IPS-18c (cell line): ENCODE data around the gene DEFB124.
"Not testable (repeated sequence)": the region's sequence is repeated elsewhere in the genome, so short reads cannot be mapped to it uniquely, and the experiment has no call there.

ENCODE experiments used
- H3K4me3 ChIP-seq: 2 replicates; pipeline ENCODE4 v1.7.0; 2013; ENCODE audit warnings: low read depth, mild to moderate bottlenecking, low read length, moderate library complexity; ENCODE audit not compliant: insufficient read depth
- H3K9me3 ChIP-seq: one replicate; pipeline ENCODE4 v1.6.1; 2013; ENCODE audit warnings: mild to moderate bottlenecking, low read length, moderate library complexity; ENCODE audit not compliant: control insufficient read depth, insufficient read depth

DEFB124 gene

DNA sequence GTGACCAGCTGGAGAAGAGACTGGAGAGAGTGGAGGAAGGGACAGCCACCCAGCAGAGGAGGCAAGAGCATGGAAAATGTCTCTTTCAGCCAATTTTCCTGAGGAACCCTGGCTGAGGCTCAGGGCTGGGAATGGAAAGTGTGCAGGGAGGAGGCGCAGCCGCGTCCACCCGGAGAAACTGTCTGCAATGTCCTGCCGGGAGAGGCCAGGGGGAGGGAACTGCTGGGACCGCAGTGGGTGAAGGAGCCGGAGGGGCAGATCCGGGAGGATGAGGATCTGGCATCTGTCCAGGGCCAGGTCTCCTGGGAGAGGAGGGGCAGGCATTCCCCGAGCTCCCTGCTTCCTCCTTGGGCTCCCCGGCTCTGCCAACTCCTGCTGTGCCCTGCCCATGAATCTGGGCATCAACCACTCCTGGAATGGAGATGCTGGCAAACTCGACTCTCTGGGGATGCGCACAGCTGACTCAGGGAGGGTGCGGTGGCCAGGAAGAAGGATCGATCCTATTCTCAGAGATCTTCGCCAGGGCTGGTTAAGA lies 21.9 kb upstream of the DEFB124 start:
- Histone ChIP-seq H3K9me3 (no peaks in the 10 kb centered on the region), H3K4me3 (no peak overlapping the region)

DNA sequence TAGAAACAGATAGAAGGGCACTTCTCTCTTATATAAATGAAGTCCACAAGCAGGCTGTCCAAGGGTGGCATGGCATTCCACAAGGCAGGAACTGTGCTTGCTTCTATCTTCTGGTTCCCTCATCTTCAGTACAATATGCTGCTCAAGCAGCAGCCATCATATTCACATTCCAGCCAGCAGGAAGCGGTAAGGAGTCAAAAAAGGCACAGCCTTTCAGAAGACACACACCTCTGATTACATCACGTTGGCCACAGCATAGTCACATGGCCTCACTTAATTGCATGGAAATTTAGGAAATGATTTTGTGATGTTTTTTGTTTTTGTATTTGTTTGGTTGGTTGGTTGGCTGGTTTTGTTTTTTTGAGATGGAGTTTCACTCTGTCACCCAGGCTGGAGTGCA lies 19.2 kb upstream of the DEFB124 start:
- Histone ChIP-seq H3K9me3 (no peaks in the 10 kb centered on the region), H3K4me3 (no peak overlapping the region)

DNA sequence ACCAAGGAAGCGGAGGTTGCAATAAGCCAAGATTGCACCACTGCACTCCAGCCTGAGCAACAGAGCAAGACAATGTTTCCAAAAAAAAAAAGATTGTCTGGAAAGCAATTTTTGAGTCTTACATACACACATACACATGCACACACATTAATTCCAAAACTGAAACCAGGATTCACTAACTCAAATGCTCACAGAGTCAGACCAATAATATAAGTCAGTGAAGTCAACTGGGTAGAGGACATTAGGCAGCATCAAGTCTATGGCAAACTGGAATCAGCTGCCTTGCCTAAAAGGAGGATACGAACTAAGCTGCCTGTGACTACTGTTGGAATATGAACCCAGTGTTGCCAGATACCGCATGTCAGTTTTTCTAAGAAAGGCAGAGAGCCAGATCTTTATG lies 15.8 kb upstream of the DEFB124 start:
- Histone ChIP-seq H3K4me3 (no peak overlapping the region), H3K9me3 (no peaks in the 10 kb centered on the region)

DNA sequence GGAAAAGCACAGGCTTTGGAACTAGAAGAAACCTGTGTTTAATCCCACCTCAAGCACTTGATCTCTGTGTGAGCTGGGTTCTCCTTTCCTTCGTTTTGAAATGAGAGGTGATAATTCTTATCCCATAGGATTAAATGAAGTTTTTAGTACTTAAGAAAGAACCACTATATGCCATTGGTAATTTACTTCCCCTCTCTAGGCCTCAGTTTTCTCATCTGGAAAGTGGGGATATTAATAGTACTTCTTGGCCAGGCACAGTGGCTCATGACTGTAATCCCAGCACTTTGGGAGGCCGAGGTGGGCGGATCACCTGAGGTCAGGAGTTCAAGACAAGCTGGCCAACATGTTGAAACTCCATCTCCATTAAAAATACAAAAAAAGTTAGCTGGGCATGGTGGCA lies 14.2 kb upstream of the DEFB124 start:
- no peak overlapping the region for H3K4me3 ChIP-seq
- H3K9me3 ChIP-seq, result peaks cover 2% of the 10 kb centered on the region

DNA sequence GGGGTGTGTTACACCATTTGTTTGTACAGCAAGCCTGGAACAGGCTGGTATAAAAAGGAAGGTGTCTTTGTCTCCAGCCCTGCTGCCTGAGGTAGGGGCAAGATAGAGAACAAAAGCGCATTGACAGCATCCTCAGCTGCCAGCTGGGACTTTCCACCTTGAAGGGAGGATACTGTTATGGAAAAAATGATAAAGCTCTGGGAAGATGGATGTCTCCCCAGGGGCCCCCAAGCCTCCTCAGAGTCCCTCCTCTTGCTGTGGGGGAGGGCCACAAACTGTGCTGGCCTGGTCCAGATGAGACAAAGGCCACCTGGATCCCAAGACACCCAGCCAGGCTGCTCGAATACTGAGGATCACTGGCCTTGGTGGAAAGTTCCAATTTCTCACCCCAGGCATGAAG lies 13.2 kb upstream of the DEFB124 start:
- Histone ChIP-seq H3K4me3 (no peak overlapping the region), H3K9me3 (peaks cover 2% of the 10 kb centered on the region)

DNA sequence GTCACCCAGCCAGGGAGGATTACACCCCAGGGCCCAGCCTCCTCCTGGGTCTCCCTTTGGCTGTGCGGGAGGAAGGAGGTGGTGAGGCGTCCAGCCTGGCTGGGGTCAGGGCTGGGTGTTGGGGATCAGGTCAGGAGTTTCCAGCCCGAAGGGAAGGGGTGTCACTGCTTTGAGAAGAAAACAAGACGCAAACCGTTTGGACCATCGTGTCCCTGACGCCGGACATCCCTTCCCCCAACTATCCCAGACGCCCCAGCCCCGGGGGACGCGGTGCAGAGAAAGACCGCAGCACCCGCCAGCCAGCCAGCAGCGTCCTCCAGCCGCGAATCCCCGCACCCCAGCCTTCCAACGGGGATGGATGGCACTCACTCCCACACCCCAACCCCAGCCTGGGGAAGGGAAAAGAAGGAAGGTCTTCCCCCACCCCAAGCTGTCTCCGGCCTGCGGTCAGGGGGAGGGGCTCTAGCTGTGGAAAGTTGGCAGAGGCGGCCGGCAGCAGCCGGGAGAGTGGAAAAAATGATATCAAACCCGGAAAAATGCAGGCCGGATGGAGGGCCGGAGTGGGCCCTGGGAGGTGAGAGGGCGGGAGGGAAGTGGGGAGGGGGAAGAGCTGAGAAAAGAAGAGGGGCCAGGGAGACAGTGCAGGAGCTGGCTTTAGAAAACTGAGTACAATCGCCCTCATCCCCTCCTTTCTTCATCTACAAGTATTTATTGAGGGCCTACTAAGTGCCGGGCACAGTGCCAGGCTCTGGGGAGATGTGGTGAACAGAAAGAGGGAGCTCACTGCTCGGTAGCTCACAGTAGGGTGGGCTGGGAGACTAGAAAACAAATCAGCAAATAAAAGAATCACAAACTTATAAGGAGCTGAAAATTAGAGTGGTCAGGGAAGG lies 10.8 kb upstream of the DEFB124 start:
- peak overlapping the region; percentile 46 for H3K4me3 ChIP-seq

DNA sequence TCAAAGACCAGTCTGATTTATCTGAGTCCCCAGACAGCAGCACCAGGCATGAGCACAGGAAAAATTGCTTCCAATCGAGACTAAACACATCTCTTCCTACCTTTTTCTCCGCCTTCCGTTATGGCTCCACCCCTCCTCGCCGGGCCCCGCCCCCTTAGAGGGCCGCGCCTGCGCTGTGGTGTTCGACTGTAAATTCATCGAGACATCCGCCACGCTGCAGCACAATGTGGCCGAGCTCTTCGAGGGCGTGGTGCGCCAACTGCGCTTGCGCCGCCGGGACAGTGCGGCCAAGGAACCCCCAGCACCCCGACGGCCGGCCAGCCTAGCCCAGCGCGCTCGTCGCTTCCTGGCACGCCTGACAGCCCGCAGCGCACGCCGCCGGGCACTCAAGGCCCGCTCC lies 9.1 kb upstream of the DEFB124 start:
- peaks cover 2% of the 10 kb centered on the region for H3K9me3 ChIP-seq
- H3K4me3 ChIP-seq, result no peak overlapping the region

More for the DNA sequence above, 10.8 kb upstream of the DEFB124 start:
- peaks cover 2% of the 10 kb centered on the region for H3K9me3 ChIP-seq

DNA sequence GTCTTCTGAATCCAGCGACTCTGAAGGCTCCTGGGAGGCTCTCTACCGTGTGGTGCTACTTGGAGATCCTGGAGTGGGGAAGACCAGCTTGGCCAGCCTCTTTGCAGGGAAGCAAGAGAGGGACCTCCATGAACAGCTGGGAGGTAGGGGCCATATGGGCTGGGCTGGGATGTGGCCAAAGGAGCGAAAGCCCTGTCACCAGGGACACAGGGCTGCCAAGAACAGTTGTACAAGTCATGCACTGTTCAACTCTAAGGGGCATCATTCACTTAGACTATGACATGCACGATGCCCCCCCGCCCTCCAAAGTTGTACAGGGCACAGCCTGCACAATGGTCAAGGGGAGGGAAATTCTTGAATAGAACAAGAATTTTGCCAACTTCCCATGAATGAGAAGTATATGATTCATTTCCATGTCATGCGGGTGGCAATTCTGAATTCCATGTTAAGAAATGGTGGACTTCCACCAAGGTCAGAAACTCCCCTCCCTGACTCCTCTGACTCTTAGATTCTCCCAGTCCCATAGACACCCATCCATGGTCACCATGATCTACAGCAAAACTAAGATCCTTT lies 1.8 kb upstream of the DEFB124 start:
- Histone ChIP-seq H3K9me3 (no peaks in the 10 kb centered on the region), H3K4me3 (no peak overlapping the region)

DNA sequence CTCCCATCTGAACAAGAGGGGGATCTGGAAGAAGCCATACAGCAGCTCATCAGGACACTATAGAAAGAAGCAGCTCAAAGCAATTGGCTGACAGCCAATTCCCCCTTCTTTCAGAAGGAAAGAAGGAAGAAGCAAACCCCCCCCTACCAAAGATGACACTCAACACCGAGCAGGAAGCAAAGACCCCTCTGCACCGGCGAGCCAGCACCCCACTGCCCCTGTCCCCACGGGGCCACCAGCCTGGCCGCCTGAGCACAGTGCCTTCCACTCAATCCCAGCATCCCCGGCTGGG lies 1.3 kb upstream of the DEFB124 start:
- no peaks in the 10 kb centered on the region for H3K9me3 ChIP-seq
- no peak overlapping the region for H3K4me3 ChIP-seq

DNA sequence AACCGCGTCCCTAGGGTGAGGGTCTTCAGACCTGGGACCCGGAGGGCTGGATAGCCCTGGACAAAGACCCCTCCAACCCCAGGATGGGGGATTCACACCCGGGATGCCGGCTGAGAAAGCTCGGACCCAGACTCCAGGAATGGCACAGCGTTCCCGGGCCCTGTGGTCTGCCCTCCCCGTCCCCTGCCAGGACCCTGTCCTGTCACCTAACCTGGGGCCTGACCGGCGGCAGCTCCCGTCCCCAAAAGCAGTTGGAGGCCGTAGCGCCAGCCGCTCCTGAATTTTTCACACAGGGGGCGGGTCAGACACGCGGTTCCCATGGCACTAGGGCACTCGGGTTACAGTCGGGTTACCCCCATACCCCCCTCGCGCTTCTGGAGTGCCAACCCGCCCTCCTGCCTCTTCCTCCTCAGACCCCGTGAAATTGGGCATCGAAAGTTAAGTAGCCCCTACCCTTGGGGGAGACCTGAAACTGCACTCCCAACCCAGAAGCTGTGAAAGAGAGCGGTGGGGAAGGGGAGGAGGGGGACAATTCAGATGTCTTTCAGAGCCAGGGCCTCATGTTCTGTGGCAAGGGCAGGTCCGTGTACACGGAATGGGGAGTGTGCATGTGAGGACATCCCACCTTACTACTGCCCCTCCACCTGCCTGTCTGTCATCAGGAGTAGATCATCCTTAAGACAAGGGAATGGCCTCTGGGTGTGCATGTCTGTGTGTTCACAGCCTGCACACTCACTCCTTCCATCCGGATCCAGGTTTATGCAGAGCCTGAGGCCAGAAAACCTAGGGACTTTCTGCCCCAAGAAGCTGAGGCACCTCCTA lies 756 bp upstream of the DEFB124 start:
- Histone ChIP-seq H3K9me3 (no peaks in the 10 kb centered on the region), H3K4me3 (peak overlapping the region; percentile 71)

DNA sequence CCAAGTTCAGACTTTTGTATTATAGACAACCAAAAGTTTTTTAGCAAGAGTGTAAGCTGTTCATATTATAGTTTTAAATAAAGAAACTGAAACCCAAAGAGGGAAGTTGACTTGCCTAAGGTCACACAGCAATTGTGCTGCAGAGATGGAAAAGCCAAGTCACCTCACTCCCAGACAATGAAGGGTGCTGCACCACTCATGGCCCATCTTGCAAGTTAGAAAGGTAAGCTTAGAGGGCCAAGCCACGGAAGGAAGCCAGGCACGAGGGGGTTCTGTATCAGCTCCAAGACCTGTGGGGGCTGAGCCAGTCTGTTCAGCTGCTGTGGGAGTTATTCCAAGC lies 860 bp downstream of the DEFB124 start:
- no peaks in the 10 kb centered on the region for H3K9me3 ChIP-seq
- H3K4me3 ChIP-seq, result no peak overlapping the region

DNA sequence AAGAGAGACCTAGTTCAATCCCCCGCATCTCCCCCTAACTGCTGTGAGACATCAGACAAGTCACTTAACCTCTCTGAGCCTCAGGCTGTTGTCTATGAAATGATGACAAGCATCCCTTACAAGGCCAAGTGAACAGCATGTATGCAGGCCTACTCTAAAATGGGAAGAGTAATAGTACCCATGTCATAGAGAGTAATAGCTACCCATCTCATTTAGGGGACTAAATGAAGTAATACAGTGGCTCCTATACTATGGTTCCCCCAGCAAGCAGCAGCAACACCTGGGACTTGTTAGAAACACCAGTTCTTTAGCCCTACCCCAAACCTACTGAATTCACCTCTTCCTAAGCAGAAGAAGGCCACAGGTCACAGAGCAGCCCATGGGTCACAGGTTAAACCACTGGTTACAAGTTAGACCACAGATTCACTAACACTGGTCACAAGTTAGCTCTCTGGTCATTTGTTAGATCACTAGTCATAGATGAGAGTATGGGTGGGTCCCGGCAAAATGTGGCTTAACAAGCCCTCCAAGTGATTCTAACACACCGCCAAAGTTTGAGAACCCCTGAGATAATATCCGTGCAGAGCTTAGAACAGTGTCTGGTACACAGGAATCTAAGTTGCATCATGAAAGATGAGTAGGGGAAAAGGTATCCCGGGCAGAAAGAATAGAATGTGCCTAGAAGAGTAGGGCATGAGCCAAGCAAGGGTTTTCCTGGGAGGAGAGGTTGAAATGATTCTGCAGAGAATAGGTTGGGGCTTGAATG lies 1.4 kb downstream of the DEFB124 start:
- Histone ChIP-seq H3K9me3 (no peaks in the 10 kb centered on the region), H3K4me3 (no peak overlapping the region)

DNA sequence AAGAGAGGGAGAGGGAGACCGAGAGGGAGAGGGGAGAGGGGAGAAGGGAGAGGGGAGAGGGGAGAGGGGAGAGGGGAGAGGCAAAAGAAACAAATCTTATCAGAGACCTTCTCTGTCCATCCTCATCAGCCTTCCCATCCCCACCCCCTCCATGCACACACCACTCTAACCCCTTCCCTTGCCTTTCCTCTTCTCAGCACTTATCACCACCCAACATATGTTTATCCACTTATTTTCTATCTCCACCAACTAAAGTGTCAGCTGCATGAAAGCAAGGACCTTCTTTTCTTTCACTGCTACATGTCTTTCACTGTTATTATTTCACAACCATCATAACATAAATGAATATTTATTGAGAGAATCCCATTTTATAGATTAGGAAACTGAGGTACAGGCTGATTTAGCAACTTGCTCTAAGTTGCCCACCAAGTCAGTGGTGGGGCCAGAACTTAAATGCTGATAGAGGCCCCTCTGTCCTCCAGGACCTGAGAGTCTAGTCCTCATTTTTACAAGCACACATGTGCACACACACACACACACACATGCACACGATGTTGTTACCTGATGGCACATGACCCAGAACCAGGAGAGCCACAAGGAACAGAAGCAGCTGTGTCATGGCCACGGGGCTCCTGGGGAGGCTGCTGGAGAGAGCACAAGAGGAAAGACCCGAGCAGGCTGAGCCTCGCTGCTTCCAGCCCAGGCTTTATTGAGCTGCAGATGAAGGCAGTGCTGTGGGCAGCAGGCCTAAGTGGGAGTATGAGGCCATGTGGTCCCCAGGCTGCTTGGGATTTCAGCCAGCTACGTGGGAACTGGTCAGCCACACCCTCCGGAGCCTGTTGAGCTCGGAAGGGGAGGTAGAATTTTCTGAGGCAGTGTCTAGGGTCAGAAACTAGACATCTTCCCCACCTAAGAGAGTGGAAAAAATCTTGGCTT lies 2.3 kb downstream of the DEFB124 start:
- H3K9me3 ChIP-seq, result no peaks in the 10 kb centered on the region

DNA sequence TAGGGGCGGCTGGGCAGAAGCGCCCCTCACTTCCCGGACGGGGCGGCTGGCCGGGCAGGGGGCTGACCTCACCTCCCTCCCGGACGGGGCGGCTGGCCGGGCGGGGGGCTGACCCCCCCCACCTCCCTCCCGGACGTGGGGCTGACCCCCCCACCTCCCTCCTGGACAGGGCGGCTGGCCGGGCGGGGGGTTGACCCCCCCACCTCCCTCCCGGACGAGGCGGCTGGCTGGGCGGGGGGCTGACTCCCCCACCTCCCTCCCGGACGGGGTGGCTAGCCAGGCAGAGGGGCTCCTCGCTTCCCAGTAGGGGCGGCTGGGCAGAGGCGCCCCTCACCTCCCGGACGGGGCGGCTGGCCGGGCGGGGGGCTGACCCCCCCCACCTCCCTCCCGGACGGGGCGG lies 4.0 kb downstream of the DEFB124 start:
- not testable (repeated sequence) for H3K9me3 ChIP-seq, H3K4me3 ChIP-seq

More for the DNA sequence above, 2.3 kb downstream of the DEFB124 start:
- H3K4me3 ChIP-seq, result no peak overlapping the region

DNA sequence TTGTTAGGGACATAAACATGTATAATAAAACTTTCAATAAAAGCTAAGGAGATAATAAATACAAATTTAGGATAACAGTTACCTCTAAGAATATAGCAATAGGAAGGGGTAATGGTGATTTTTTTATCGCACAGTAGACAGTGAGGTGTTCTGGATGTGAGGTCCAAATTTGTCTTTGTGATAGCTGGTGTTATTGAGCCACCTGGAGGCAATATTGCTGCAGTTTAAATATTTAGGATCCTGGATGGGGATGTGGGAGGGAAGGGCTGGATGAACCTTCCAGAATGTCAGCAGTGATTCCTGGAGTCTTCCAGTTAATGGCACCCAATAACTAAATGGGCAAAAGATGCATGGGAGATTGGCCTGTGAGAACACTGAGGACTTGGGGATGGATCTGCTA lies 20.6 kb downstream of the DEFB124 start:
- no peak overlapping the region for H3K4me3 ChIP-seq
- H3K9me3 ChIP-seq, result no peaks in the 10 kb centered on the region

DNA sequence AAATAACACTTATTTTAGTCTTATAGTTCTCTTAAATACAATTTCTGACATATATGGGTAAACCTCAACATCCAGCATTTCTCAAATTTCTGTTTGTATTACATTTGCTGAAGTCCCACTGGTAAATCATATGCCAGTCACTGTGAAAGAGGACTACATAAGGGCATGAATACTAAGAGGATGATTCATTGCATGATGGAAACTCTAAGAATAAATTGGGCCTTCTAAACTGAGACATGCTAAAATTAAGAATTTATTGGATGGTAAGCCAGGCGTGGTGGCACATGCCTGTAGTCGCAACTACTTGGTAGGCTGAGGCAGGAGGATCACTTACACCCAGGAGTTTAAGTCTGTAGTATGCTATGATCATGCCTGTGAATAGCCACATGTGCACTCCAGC lies 22.4 kb downstream of the DEFB124 start:
- Histone ChIP-seq H3K9me3 (no peaks in the 10 kb centered on the region), H3K4me3 (no peak overlapping the region)
